Neutrophil (primary cell): Measurements from ENCODE around the gene CDCA5.

Experiments
- H3K27ac ChIP-seq: fragments of 200-600 bp; sonication (generic); 2 replicates; pipeline ENCODE4 v1.5.1; 2016; ENCODE audit warnings: mild to moderate bottlenecking, moderate library complexity
- H3K27me3 ChIP-seq: fragments of 200-600 bp; sonication (generic); 2 replicates; pipeline ENCODE4 v1.6.0; 2016; ENCODE audit warnings: mild to moderate bottlenecking
- H3K36me3 ChIP-seq: fragments of 200-600 bp; sonication (generic); 2 replicates; pipeline ENCODE4 v1.5.1; 2017
- H3K4me1 ChIP-seq, 2 experiments: fragments of 200-600 bp in 1 of 2; sonication (generic) in 1 of 2; 1 replicate in 1 of 2; 2 replicates in 1 of 2; pipeline versions ENCODE4 v1.5.1 to v1.6.1; 2013 to 2016; ENCODE audit warnings: low read depth in 1 of 2, low read length in 1 of 2, mild to moderate bottlenecking in 1 of 2, moderate library complexity in 1 of 2; ENCODE audit not compliant: control insufficient read depth in 1 of 2, insufficient read depth in 1 of 2
- H3K4me3 ChIP-seq, 2 experiments: fragments of 200-600 bp in 1 of 2; sonication (generic) in 1 of 2; 1 replicate in 1 of 2; 2 replicates in 1 of 2; pipeline ENCODE4 v1.5.1; 2013 to 2016; ENCODE audit warnings: low read depth in 1 of 2, low read length in 1 of 2, mild to moderate bottlenecking in 1 of 2, moderate library complexity in 1 of 2
- H3K9me3 ChIP-seq: fragments of 200-600 bp; sonication (generic); 2 replicates; pipeline ENCODE4 v1.5.1; 2016
- CTCF ChIP-seq: fragments of 200-600 bp; sonication (generic); IDR thresholded peaks from 2 replicates; pipeline ENCODE4 v1.5.1; 2016; ENCODE audit warnings: antibody characterized with exemption

CDCA5 gene

GRCh38 chr11:65109231-65110198 is 25.7 kb upstream of the CDCA5 start:
- H3K27me3 ChIP-seq: peaks cover 26% of the 10 kb centered on the region
- H3K27ac ChIP-seq: no peak overlapping the region
- H3K36me3 ChIP-seq: peaks cover 30% of the 10 kb centered on the region
- no peak for TF ChIP-seq CTCF
- no peaks in the 10 kb centered on the region for H3K9me3 ChIP-seq
- H3K4me3 ChIP-seq: no peak overlapping the region
- H3K4me1 ChIP-seq: peaks cover 35 to 36% of the 10 kb centered on the region in 2 experiments

- TF ChIP-seq CTCF: no peak
- Histone ChIP-seq H3K4me1 (peaks cover 35% of the 10 kb centered on the region in 2 experiments), H3K27me3 (peaks cover 18% of the 10 kb centered on the region), H3K9me3 (no peaks in the 10 kb centered on the region), H3K4me3 (no peak overlapping the region), H3K27ac (no peak overlapping the region), H3K36me3 (peaks cover 30% of the 10 kb centered on the region)
These were observed 24.8 kb upstream of the CDCA5 start for GRCh38 chr11:65108469-65109123.

- Histone ChIP-seq H3K27ac (no peak overlapping the region), H3K4me3 (no peak overlapping the region), H3K27me3 (peaks cover 11% of the 10 kb centered on the region), H3K36me3 (peaks cover 30% of the 10 kb centered on the region), H3K9me3 (no peaks in the 10 kb centered on the region), H3K4me1 (peaks cover 28 to 29% of the 10 kb centered on the region in 2 experiments)
- TF ChIP-seq CTCF: no peak
These were observed 24.1 kb upstream of the CDCA5 start for GRCh38 chr11:65107751-65108468.

GRCh38 chr11:65107078-65107477 is 23.2 kb upstream of the CDCA5 start:
- TF ChIP-seq CTCF: no peak
- peaks cover 30% of the 10 kb centered on the region for H3K36me3 ChIP-seq
- H3K9me3 ChIP-seq: no peaks in the 10 kb centered on the region

GRCh38 chr11:65104628-65105027 is 20.8 kb upstream of the CDCA5 start:
- no peak overlapping the region for H3K4me3 ChIP-seq
- no peak overlapping the region for H3K27ac ChIP-seq
- peaks cover 26% of the 10 kb centered on the region for H3K36me3 ChIP-seq

More at GRCh38 chr11:65107078-65107477, 23.2 kb upstream of the CDCA5 start:
- Histone ChIP-seq H3K27me3 (peaks cover 3% of the 10 kb centered on the region), H3K4me3 (no peak overlapping the region), H3K4me1 (peaks cover 20% of the 10 kb centered on the region in 2 experiments), H3K27ac (no peak overlapping the region)

More at GRCh38 chr11:65104628-65105027, 20.8 kb upstream of the CDCA5 start:
- TF ChIP-seq CTCF: no peak
- Histone ChIP-seq H3K27me3 (no peaks in the 10 kb centered on the region), H3K9me3 (no peaks in the 10 kb centered on the region), H3K4me1 (no peaks in the 10 kb centered on the region)
